KMS-11 (cell line): ENCODE data around the gene MCM9.
"Not testable (repeated sequence)": the region's sequence is repeated elsewhere in the genome, so short reads cannot be mapped to it uniquely, and the experiment has no call there.

Source experiments
- H2AFZ ChIP-seq: fragments of 200-600 bp; sonication (generic); 2 replicates; pipeline ENCODE4 v1.6.1; 2016; ENCODE audit warnings: antibody characterized with exemption, mixed run types, low read depth
- H3K27ac ChIP-seq: fragments of 200-600 bp; sonication (generic); 2 replicates; pipeline ENCODE4 v1.6.1; 2016; ENCODE audit warnings: mild to moderate bottlenecking, mixed run types
- H3K27me3 ChIP-seq: fragments of 200-600 bp; sonication (generic); 2 replicates; pipeline ENCODE4 v1.6.1; 2017; ENCODE audit warnings: mild to moderate bottlenecking, low read depth, mixed run types, moderate library complexity; ENCODE audit not compliant: insufficient read depth
- H3K36me3 ChIP-seq: fragments of 200-600 bp; sonication (generic); 2 replicates; pipeline ENCODE4 v1.6.1; 2017; ENCODE audit warnings: mild to moderate bottlenecking, mixed run types; ENCODE audit not compliant: insufficient read depth
- H3K4me1 ChIP-seq: fragments of 200-600 bp; sonication (generic); 2 replicates; pipeline ENCODE4 v1.6.1; 2016; ENCODE audit warnings: mild to moderate bottlenecking, low read depth, mixed run types; ENCODE audit not compliant: poor library complexity, severe bottlenecking
- H3K4me2 ChIP-seq: fragments of 200-600 bp; sonication (generic); 2 replicates; pipeline ENCODE4 v1.7.0; 2016; ENCODE audit warnings: mild to moderate bottlenecking, mixed run types
- H3K4me3 ChIP-seq: fragments of 200-600 bp; sonication (generic); IDR thresholded peaks from 2 replicates; pipeline ENCODE4 v1.6.1; 2017; ENCODE audit warnings: low read depth, low read length, mixed read lengths; ENCODE audit not compliant: insufficient read depth
- H3K79me2 ChIP-seq: fragments of 200-600 bp; sonication (generic); 2 replicates; pipeline ENCODE4 v1.6.1; 2016; ENCODE audit warnings: low read depth, mixed run types; ENCODE audit not compliant: insufficient read depth
- H3K9ac ChIP-seq: fragments of 200-600 bp; sonication (generic); 2 replicates; pipeline ENCODE4 v1.6.1; 2016; ENCODE audit warnings: mild to moderate bottlenecking, mixed run types
- H4K20me1 ChIP-seq: fragments of 200-600 bp; sonication (generic); 2 replicates; pipeline ENCODE4 v1.6.1; 2016; ENCODE audit warnings: mild to moderate bottlenecking, mixed run types; ENCODE audit not compliant: insufficient read depth
- CTCF ChIP-seq: fragments of 200-600 bp; sonication (generic); conservative IDR thresholded peaks from 2 replicates; pipeline ENCODE4 v1.6.1; 2017; ENCODE audit warnings: low read depth, mild to moderate bottlenecking, antibody characterized with exemption, low read length, moderate library complexity, mixed read lengths

The MCM9 gene

DNA sequence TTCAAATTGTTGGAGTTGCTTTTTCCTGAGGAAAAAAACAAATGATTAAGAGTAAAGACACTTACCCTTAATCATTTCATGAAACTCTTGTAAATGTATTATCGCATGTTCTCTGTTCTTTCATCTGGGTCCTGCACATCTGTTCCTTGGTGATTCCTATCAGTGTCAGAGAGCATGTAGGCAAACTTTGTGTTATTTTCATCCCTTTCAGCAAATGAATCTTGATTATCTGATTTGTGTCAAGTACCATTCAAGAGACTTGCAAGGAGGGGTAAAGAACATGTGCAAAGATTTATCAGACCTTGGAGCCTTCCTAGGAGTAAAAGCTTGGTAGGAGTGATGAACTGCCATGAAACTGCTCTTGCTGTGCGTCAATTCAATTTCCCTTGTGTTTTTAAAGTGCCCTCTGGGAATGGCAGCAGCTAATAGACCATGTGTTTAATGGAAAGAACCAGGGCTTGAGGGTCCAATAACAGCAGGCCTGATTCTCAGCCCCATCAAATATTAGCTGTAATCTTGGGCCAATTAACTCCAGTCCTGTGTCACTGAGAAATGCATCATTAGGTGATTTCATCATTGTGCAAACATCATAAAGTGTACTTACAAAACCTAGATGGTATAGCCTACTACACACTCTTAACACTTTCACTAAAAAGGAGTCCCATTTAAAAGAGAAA, 164.7 kb downstream of the MCM9 start:
- Histone ChIP-seq H2AFZ (no peak overlapping the region), H3K27me3 (no peaks in the 10 kb centered on the region), H3K4me1 (no peaks in the 10 kb centered on the region), H4K20me1 (no peaks in the 10 kb centered on the region), H3K79me2 (no peaks in the 10 kb centered on the region), H3K27ac (no peak overlapping the region), H3K4me3 (no peak overlapping the region), H3K9ac (no peak overlapping the region), H3K4me2 (no peak overlapping the region), H3K36me3 (no peaks in the 10 kb centered on the region)
- no peak for TF ChIP-seq CTCF

GRCh38 chr6:118768904-118769325, 166.0 kb downstream of the MCM9 start:
- Histone ChIP-seq H3K79me2 (no peaks in the 10 kb centered on the region), H4K20me1 (no peaks in the 10 kb centered on the region), H3K36me3 (no peaks in the 10 kb centered on the region), H3K4me3 (no peak overlapping the region), H3K4me2 (no peak overlapping the region), H3K4me1 (no peaks in the 10 kb centered on the region), H3K27me3 (no peaks in the 10 kb centered on the region), H3K9ac (no peak overlapping the region), H3K27ac (no peak overlapping the region), H2AFZ (no peak overlapping the region)
- no peak for TF ChIP-seq CTCF

DNA sequence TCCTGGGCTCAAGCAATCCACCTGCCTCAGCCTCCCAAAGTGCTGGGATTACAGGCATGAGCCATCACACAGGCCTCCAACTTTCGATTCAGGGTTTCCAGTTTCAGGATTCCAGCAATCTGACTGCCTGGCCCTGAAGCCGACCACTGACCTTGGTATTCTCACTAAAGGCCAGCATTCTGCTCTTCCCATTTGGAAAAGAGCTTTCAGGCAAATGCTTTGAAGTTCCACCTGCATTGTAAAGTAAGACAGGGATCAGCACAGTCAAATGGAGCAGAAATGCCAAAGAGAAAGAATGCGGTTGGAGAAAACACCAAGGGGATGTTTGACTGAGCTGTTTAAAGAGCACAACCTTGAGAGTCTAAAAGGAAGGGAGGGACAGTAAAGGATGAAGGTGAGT, 166.5 kb downstream of the MCM9 start:
- Histone ChIP-seq H4K20me1 (no peaks in the 10 kb centered on the region), H2AFZ (no peak overlapping the region), H3K27ac (no peak overlapping the region), H3K4me1 (no peaks in the 10 kb centered on the region), H3K4me3 (no peak overlapping the region), H3K79me2 (no peaks in the 10 kb centered on the region), H3K4me2 (no peak overlapping the region), H3K27me3 (no peaks in the 10 kb centered on the region), H3K36me3 (no peaks in the 10 kb centered on the region), H3K9ac (no peak overlapping the region)
- TF ChIP-seq CTCF = no peak

GRCh38 chr6:118765316-118765715, 169.6 kb downstream of the MCM9 start:
- H3K4me2 ChIP-seq, H3K4me3 ChIP-seq, H3K27me3 ChIP-seq, H4K20me1 ChIP-seq, H2AFZ ChIP-seq, H3K27ac ChIP-seq, H3K36me3 ChIP-seq, H3K4me1 ChIP-seq, H3K9ac ChIP-seq, H3K79me2 ChIP-seq: not testable (repeated sequence)

DNA sequence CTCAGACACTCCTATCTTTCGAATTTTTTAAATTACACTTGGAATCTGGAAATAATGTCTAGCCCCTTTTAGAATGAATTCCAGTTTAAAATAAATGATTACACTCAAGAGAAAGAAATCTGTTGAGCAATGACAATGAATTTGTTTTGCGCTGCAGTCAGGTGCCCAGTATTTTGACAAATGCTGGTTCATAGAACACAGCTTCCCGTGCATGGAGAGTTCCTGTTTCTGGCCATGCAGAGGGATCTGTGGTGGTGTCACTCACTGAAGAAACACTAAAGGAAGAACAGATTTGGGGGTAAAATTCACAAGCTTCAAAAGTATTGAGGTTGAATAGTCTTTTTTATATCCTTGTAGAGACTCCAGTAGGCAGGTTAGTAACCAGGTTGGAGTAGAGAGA, 170.2 kb downstream of the MCM9 start:
- Histone ChIP-seq H3K27me3 (no peaks in the 10 kb centered on the region), H3K36me3 (no peaks in the 10 kb centered on the region), H3K79me2 (no peaks in the 10 kb centered on the region), H3K27ac (no peak overlapping the region), H3K4me3 (no peak overlapping the region), H3K4me2 (no peak overlapping the region), H2AFZ (no peak overlapping the region), H3K9ac (no peak overlapping the region), H3K4me1 (no peaks in the 10 kb centered on the region), H4K20me1 (no peaks in the 10 kb centered on the region)
- no peak for TF ChIP-seq CTCF
